Measurements from ENCODE around the gene USP17L13. TPM values are rescaled to one million over a fixed set of nuclear protein-coding genes. Genes with fewer than 3 reads are reported as not detected.

USP17L13 gene
- total RNA-seq, 1 donor from 2014 or later = not detected

Other genes starting within 250 kb of the USP17L13 start
- gene FAM90A26, start 54.5 kb upstream of the USP17L13 start, total RNA-seq = not detected
- gene USP17L10, start 14.2 kb upstream of the USP17L13 start, total RNA-seq = not detected
- not detected for gene USP17L11, start 9.5 kb upstream of the USP17L13 start, total RNA-seq
- not detected for gene USP17L12, start 4.7 kb upstream of the USP17L13 start, total RNA-seq
- gene USP17L15, start 9.5 kb downstream of the USP17L13 start, total RNA-seq = not detected
- gene USP17L17, start 19.0 kb downstream of the USP17L13 start, total RNA-seq = not detected
- not detected for gene USP17L18, start 23.7 kb downstream of the USP17L13 start, total RNA-seq
- not detected for gene USP17L19, start 28.5 kb downstream of the USP17L13 start, total RNA-seq
- gene USP17L20, start 33.2 kb downstream of the USP17L13 start, total RNA-seq = not detected
- not detected for gene USP17L21, start 38.0 kb downstream of the USP17L13 start, total RNA-seq
- gene USP17L22, start 42.7 kb downstream of the USP17L13 start, total RNA-seq = not detected
- gene USP17L24, start 100.3 kb downstream of the USP17L13 start, total RNA-seq = not detected
- gene USP17L25, start 105.0 kb downstream of the USP17L13 start, total RNA-seq = not detected
- not detected for gene USP17L26, start 109.8 kb downstream of the USP17L13 start, total RNA-seq
- gene USP17L5, start 114.5 kb downstream of the USP17L13 start, total RNA-seq = not detected
- gene USP17L27, start 119.3 kb downstream of the USP17L13 start, total RNA-seq = not detected
- gene USP17L28, start 124.0 kb downstream of the USP17L13 start, total RNA-seq = not detected
- not detected for gene USP17L29, start 128.7 kb downstream of the USP17L13 start, total RNA-seq
- not detected for gene USP17L30, start 138.2 kb downstream of the USP17L13 start, total RNA-seq
- not detected for gene DEFB131A, start 219.5 kb downstream of the USP17L13 start, total RNA-seq

All from left ventricle myocardium superior (tissue), 1 donor.